H9 (cell line): ENCODE measurements around the gene BACE1-AS. TPM values are rescaled to one million over a fixed set of nuclear protein-coding genes. Genes with fewer than 3 reads are reported as not detected.

Source experiments
- DNase-seq: peaks from one replicate; pipeline ENCODE4 v3.0.0-alpha.2; 2017
- H2AFZ ChIP-seq: one replicate; pipeline ENCODE4 v1.6.1; 2013; ENCODE audit warnings: mild to moderate bottlenecking, low read length, control low read depth, moderate library complexity
- H2AK5ac ChIP-seq: 2 replicates; pipeline ENCODE4 v1.6.1; 2013; ENCODE audit warnings: low read length, control low read depth, mixed read lengths; ENCODE audit not compliant: insufficient read length
- H2BK120ac ChIP-seq: one replicate; pipeline ENCODE4 v1.6.1; 2013; ENCODE audit warnings: low read depth, mild to moderate bottlenecking, low read length, control low read depth, inconsistent platforms; ENCODE audit not compliant: poor library complexity, severe bottlenecking
- H2BK12ac ChIP-seq: 2 replicates; pipeline ENCODE4 v1.6.1; 2013; ENCODE audit warnings: low read length, control low read depth, mixed read lengths, low read depth; ENCODE audit not compliant: insufficient read length
- H2BK15ac ChIP-seq: 2 replicates; pipeline ENCODE4 v1.6.1; 2013; ENCODE audit warnings: low read depth, low read length, control low read depth
- H2BK20ac ChIP-seq: one replicate; pipeline ENCODE4 v1.6.1; 2013; ENCODE audit warnings: low read depth, mild to moderate bottlenecking, low read length, control low read depth, inconsistent platforms; ENCODE audit not compliant: poor library complexity, severe bottlenecking
- H2BK5ac ChIP-seq: 2 replicates; pipeline ENCODE4 v1.6.1; 2013; ENCODE audit warnings: low read length, control low read depth, mixed read lengths; ENCODE audit not compliant: insufficient read length
- H3K14ac ChIP-seq: 2 replicates; pipeline ENCODE4 v1.6.1; 2013; ENCODE audit warnings: low read length, control low read depth; ENCODE audit not compliant: insufficient read depth
- H3K18ac ChIP-seq: 2 replicates; pipeline ENCODE4 v1.6.1; 2013; ENCODE audit warnings: low read depth, mild to moderate bottlenecking, mixed read lengths, low read length, control low read depth; ENCODE audit not compliant: insufficient read length
- H3K23ac ChIP-seq: 2 replicates; pipeline ENCODE4 v1.6.1; 2013; ENCODE audit warnings: low read length, control low read depth, mixed read lengths, low read depth; ENCODE audit not compliant: insufficient read length
- H3K23me2 ChIP-seq: 2 replicates; pipeline ENCODE4 v1.6.1; 2013; ENCODE audit warnings: low read depth, mild to moderate bottlenecking, mixed read lengths, low read length, control low read depth; ENCODE audit not compliant: insufficient read length, poor library complexity, severe bottlenecking
- H3K27ac ChIP-seq: 2 replicates; pipeline ENCODE4 v1.5.1; 2013; ENCODE audit warnings: low read length, control low read depth, mixed read lengths, low read depth; ENCODE audit not compliant: insufficient read length
- H3K27me3 ChIP-seq: 2 replicates; pipeline ENCODE4 v1.6.1; 2013; ENCODE audit warnings: low read length, control low read depth, inconsistent platforms; ENCODE audit not compliant: insufficient read depth
- H3K4ac ChIP-seq: 2 replicates; pipeline ENCODE4 v1.6.1; 2013; ENCODE audit warnings: low read depth, mild to moderate bottlenecking, control low read depth, inconsistent platforms, low read length, moderate library complexity
- H3K4me1 ChIP-seq: 2 replicates; pipeline ENCODE4 v1.6.1; 2013; ENCODE audit warnings: low read length, control low read depth, inconsistent platforms; ENCODE audit not compliant: insufficient read depth
- H3K4me2 ChIP-seq: 2 replicates; pipeline ENCODE4 v1.6.1; 2013; ENCODE audit warnings: low read length, control low read depth, mixed read lengths; ENCODE audit not compliant: insufficient read length, insufficient read depth
- H3K56ac ChIP-seq: 2 replicates; pipeline ENCODE4 v1.6.1; 2013; ENCODE audit warnings: low read depth, mild to moderate bottlenecking, mixed read lengths, low read length, control low read depth; ENCODE audit not compliant: insufficient read length
- H3K79me1 ChIP-seq: 2 replicates; pipeline ENCODE4 v1.6.1; 2013; ENCODE audit warnings: low read depth, mild to moderate bottlenecking, moderate library complexity, low read length, control low read depth, inconsistent platforms; ENCODE audit not compliant: insufficient read depth, poor library complexity, severe bottlenecking
- H3K79me2 ChIP-seq: 2 replicates; pipeline ENCODE4 v1.6.1; 2013; ENCODE audit warnings: low read length, control low read depth, inconsistent platforms; ENCODE audit not compliant: insufficient read depth
- H3K9ac ChIP-seq: 2 replicates; pipeline ENCODE4 v1.6.1; 2013; ENCODE audit warnings: low read length, control low read depth, mixed read lengths; ENCODE audit not compliant: insufficient read length; ENCODE audit errors: extremely low read depth
- H3K9me3 ChIP-seq: one replicate; pipeline ENCODE4 v1.6.1; 2013; ENCODE audit warnings: low read depth, low read length, inconsistent platforms; ENCODE audit not compliant: control insufficient read depth
- H3T11ph ChIP-seq: one replicate; pipeline ENCODE4 v1.6.1; 2013; ENCODE audit warnings: mild to moderate bottlenecking, low read length, control low read depth, inconsistent platforms
- H4K20me1 ChIP-seq: one replicate; pipeline ENCODE4 v1.6.1; 2013; ENCODE audit not compliant: control insufficient read depth, insufficient read length, insufficient read depth
- H4K5ac ChIP-seq: 2 replicates; pipeline ENCODE4 v1.6.1; 2013; ENCODE audit warnings: low read depth, mild to moderate bottlenecking, mixed read lengths, low read length, control low read depth; ENCODE audit not compliant: insufficient read length
- H4K8ac ChIP-seq: replicated peaks from 2 replicates; pipeline ENCODE4 v1.6.1; 2013; ENCODE audit warnings: low read length, control low read depth, mixed read lengths, low read depth; ENCODE audit not compliant: insufficient read length
- H4K91ac ChIP-seq: 2 replicates; pipeline ENCODE4 v1.6.1; 2013; ENCODE audit warnings: low read depth, mild to moderate bottlenecking, moderate library complexity, mixed read lengths, low read length, control low read depth; ENCODE audit not compliant: insufficient read length
- H3K27ac Mint-ChIP-seq, 3 experiments: 2 replicates in 2 of 3; 3 replicates in 1 of 3; pipeline ENCODE4 v1.8.0; 2020 to 2021; ENCODE audit warnings: mixed read lengths in 3 of 3, mild to moderate bottlenecking in 1 of 3, moderate library complexity in 1 of 3
- H3K27me3 Mint-ChIP-seq: 2 replicates; pipeline ENCODE4 v1.8.0; 2021; ENCODE audit warnings: low read depth, mild to moderate bottlenecking, moderate library complexity, mixed read lengths
- H3K36me3 Mint-ChIP-seq, 3 experiments: 2 replicates in 2 of 3; 3 replicates in 1 of 3; pipeline ENCODE4 v1.8.0; 2020 to 2021; ENCODE audit warnings: low read depth in 3 of 3, mixed read lengths in 3 of 3; ENCODE audit not compliant: insufficient read depth in 1 of 3
- H3K4me1 Mint-ChIP-seq, 2 experiments: 2 replicates each; pipeline ENCODE4 v1.8.0; 2020; ENCODE audit warnings: mixed read lengths in 2 of 2
- H3K4me3 Mint-ChIP-seq, 2 experiments: 2 replicates in 1 of 2; 3 replicates in 1 of 2; pipeline ENCODE4 v1.8.0; 2020 to 2021; ENCODE audit warnings: mild to moderate bottlenecking in 2 of 2, mixed read lengths in 2 of 2, moderate library complexity in 1 of 2
- H3K9me3 Mint-ChIP-seq, 2 experiments: 2 replicates in 1 of 2; 3 replicates in 1 of 2; pipeline ENCODE4 v1.8.0; 2020; ENCODE audit warnings: mild to moderate bottlenecking in 2 of 2, mixed read lengths in 2 of 2, moderate library complexity in 1 of 2
- CTCF ChIP-seq: fragments of 200-600 bp; sonication (generic); conservative IDR thresholded peaks from 3 replicates; pipeline ENCODE4 v1.8.0; 2021; ENCODE audit warnings: antibody characterized with exemption, mild to moderate bottlenecking
- WGBS: extraction: QIAGEN DNeasy Blood & Tissue Kit; methylation state at CpG from one replicate; pipeline ENCODE4 v1.1.7; 2013; ENCODE audit warnings: missing lambda C conversion rate, low lambda C conversion rate, mixed read lengths; ENCODE audit not compliant: insufficient read length; ENCODE audit errors: extremely low coverage; 5-methylcytosine and 5-hydroxymethylcytosine counted together
- total RNA-seq: library from RNA; stranded (reverse); gene quantifications from 2 replicates; pipeline ENCODE4 v1.2.1, GENCODE V29; 2021

BACE1-AS gene
- total RNA-seq, 1 experiment from 2014 or later: 9.9 TPM

GRCh38 chr11:117335399-117335798, 44.3 kb downstream of the BACE1-AS start:
- Mint-ChIP-seq H3K27ac (no peak overlapping the region), H3K4me1 (no peaks in the 10 kb centered on the region), H3K4me3 (no peak overlapping the region), H3K36me3 (peaks cover 0 to 19% (median 11%) of the 10 kb centered on the region in 3 experiments; a peak in 5 of 7 replicates), H3K9me3 (no peaks in the 10 kb centered on the region), H3K27me3 (no peaks in the 10 kb centered on the region)
- Histone ChIP-seq H3K23me2 (no peaks in the 10 kb centered on the region), H4K91ac (no peak overlapping the region), H2BK15ac (no peak overlapping the region), H4K20me1 (no peaks in the 10 kb centered on the region), H3K27me3 (no peaks in the 10 kb centered on the region), H3K4me2 (no peak overlapping the region), H3T11ph (no peak overlapping the region), H3K56ac (no peak overlapping the region), H3K14ac (no peak overlapping the region), H3K9ac (no peak overlapping the region), H3K9me3 (no peaks in the 10 kb centered on the region), H2BK120ac (no peak overlapping the region), H3K79me1 (no peaks in the 10 kb centered on the region), H3K4me1 (no peaks in the 10 kb centered on the region), H3K23ac (no peak overlapping the region), H2AFZ (no peak overlapping the region), H3K27ac (no peak overlapping the region), H3K4ac (no peak overlapping the region), H3K79me2 (no peaks in the 10 kb centered on the region), H4K5ac (no peak overlapping the region), H2BK5ac (no peak overlapping the region), H2BK20ac (no peak overlapping the region), H2AK5ac (no peak overlapping the region), H2BK12ac (no peak overlapping the region), H3K18ac (no peak overlapping the region), H4K8ac (no peak overlapping the region)
- DNase-seq: no peak
- no CpG with 5 or more reads among the region's 5 CpGs for WGBS
- TF ChIP-seq CTCF: no peak
